ENCODE results near the gene SHISA5. TPM values are rescaled to one million over a fixed set of nuclear protein-coding genes. Genes with fewer than 3 reads are reported as not detected.
"Not testable (repeated sequence)": the region's sequence is repeated elsewhere in the genome, so short reads cannot be mapped to it uniquely, and the experiment has no call there.

The SHISA5 gene
- total RNA-seq: 100 to 1,000 TPM; 148 to 188 TPM
- total RNA-seq: 145 to 149 reads per million in 2 donors

- Mint-ChIP-seq H3K36me3 (ENCODE audit: low read depth) (peaks cover 2% of the 10 kb centered on the region), H3K27me3 (no peaks in the 10 kb centered on the region), H3K27ac (peak within 1 kb of the TSS; percentile 96), H3K4me1 (peaks cover 51% of the 10 kb centered on the region), H3K4me3 (peak within 1 kb of the TSS; percentile 88)
- no peaks in the 10 kb centered on the region for H3K9me3 ChIP-seq (ENCODE audit: control insufficient read depth, low read length, poor library complexity, severe bottlenecking)
- DNase-seq (peak in 2 of 3 donors; percentile 37 to 49), ATAC-seq (peak; percentile 57)
These were observed at the start of gene SHISA5 for GRCh38 chr3:48504051-48504946. TSS of gene SHISA5 (minus strand) at chr3:48504174. CDS start at chr3:48504094, 80 bp downstream.

GRCh38 chr3:48553361-48553760 is 49.4 kb upstream of the SHISA5 start:
- Mint-ChIP-seq H3K4me3 (no peak overlapping the region), H3K36me3 (ENCODE audit: low read depth) (no peaks in the 10 kb centered on the region), H3K27me3 (no peaks in the 10 kb centered on the region), H3K27ac (no peak overlapping the region), H3K4me1 (peaks cover 12% of the 10 kb centered on the region)
- DNase-seq: no peak
- H3K9me3 ChIP-seq (ENCODE audit: control insufficient read depth, low read length, poor library complexity, severe bottlenecking): no peaks in the 10 kb centered on the region
- ATAC-seq: no peak

GRCh38 chr3:48552111-48552951 is 48.4 kb upstream of the SHISA5 start:
- H3K36me3 Mint-ChIP-seq (ENCODE audit: low read depth): no peaks in the 10 kb centered on the region
- H3K9me3 ChIP-seq (ENCODE audit: control insufficient read depth, low read length, poor library complexity, severe bottlenecking): no peaks in the 10 kb centered on the region
- H3K4me3 Mint-ChIP-seq: no peak overlapping the region
- peaks cover 9% of the 10 kb centered on the region for H3K4me1 Mint-ChIP-seq
- DNase-seq (no peak), ATAC-seq (no peak)
- H3K27me3 Mint-ChIP-seq: no peaks in the 10 kb centered on the region
- no peak overlapping the region for H3K27ac Mint-ChIP-seq

- H3K36me3 Mint-ChIP-seq (ENCODE audit: low read depth); H3K9me3 ChIP-seq (ENCODE audit: control insufficient read depth, low read length, poor library complexity, severe bottlenecking); H3K27ac Mint-ChIP-seq; ATAC-seq; DNase-seq; H3K4me3 Mint-ChIP-seq; H3K27me3 Mint-ChIP-seq: not testable (repeated sequence)
- H3K4me1 Mint-ChIP-seq: peaks cover 10% of the 10 kb centered on the region
These were observed 47.7 kb upstream of the SHISA5 start for GRCh38 chr3:48551651-48552050.

GRCh38 chr3:48548729-48549705 is 45.0 kb upstream of the SHISA5 start:
- ATAC-seq (peak; percentile 98), DNase-seq (peak; percentile 62 to 85 (median 66))
- H3K27ac Mint-ChIP-seq: no peak overlapping the region
- no peak overlapping the region for H3K4me3 Mint-ChIP-seq
- H3K9me3 ChIP-seq (ENCODE audit: control insufficient read depth, low read length, poor library complexity, severe bottlenecking): no peaks in the 10 kb centered on the region
- H3K4me1 Mint-ChIP-seq: peaks cover 8% of the 10 kb centered on the region
- no peaks in the 10 kb centered on the region for H3K27me3 Mint-ChIP-seq
- no peaks in the 10 kb centered on the region for H3K36me3 Mint-ChIP-seq (ENCODE audit: low read depth)

GRCh38 chr3:48548126-48548525 is 44.2 kb upstream of the SHISA5 start:
- ATAC-seq (no peak), DNase-seq (no peak)
- H3K4me3 Mint-ChIP-seq: no peak overlapping the region

GRCh38 chr3:48546203-48546829 is 42.3 kb upstream of the SHISA5 start:
- DNase-seq (no peak), ATAC-seq (no peak)
- no peak overlapping the region for H3K27ac Mint-ChIP-seq
- H3K27me3 Mint-ChIP-seq: no peaks in the 10 kb centered on the region
- no peak overlapping the region for H3K4me3 Mint-ChIP-seq
- H3K9me3 ChIP-seq (ENCODE audit: control insufficient read depth, low read length, poor library complexity, severe bottlenecking): no peaks in the 10 kb centered on the region
- peaks cover 8% of the 10 kb centered on the region for H3K4me1 Mint-ChIP-seq
- no peaks in the 10 kb centered on the region for H3K36me3 Mint-ChIP-seq (ENCODE audit: low read depth)

More at GRCh38 chr3:48548126-48548525, 44.2 kb upstream of the SHISA5 start:
- Mint-ChIP-seq H3K36me3 (ENCODE audit: low read depth) (no peaks in the 10 kb centered on the region), H3K4me1 (peaks cover 8% of the 10 kb centered on the region), H3K27ac (no peak overlapping the region), H3K27me3 (no peaks in the 10 kb centered on the region)
- H3K9me3 ChIP-seq (ENCODE audit: control insufficient read depth, low read length, poor library complexity, severe bottlenecking): no peaks in the 10 kb centered on the region

- DNase-seq: no peak
- H3K4me3 Mint-ChIP-seq: no peak overlapping the region
- ATAC-seq: no peak
- peaks cover 11% of the 10 kb centered on the region for H3K4me1 Mint-ChIP-seq
- H3K27ac Mint-ChIP-seq: no peak overlapping the region
- no peaks in the 10 kb centered on the region for H3K9me3 ChIP-seq (ENCODE audit: control insufficient read depth, low read length, poor library complexity, severe bottlenecking)
- H3K36me3 Mint-ChIP-seq (ENCODE audit: low read depth): no peaks in the 10 kb centered on the region
- H3K27me3 Mint-ChIP-seq: no peaks in the 10 kb centered on the region
These were observed 40.2 kb upstream of the SHISA5 start for GRCh38 chr3:48544141-48544540.

GRCh38 chr3:48543271-48543866 is 39.4 kb upstream of the SHISA5 start:
- H3K4me3 Mint-ChIP-seq: no peak overlapping the region
- ATAC-seq: no peak
- H3K36me3 Mint-ChIP-seq (ENCODE audit: low read depth): no peaks in the 10 kb centered on the region
- no peaks in the 10 kb centered on the region for H3K27me3 Mint-ChIP-seq
- no peak overlapping the region for H3K27ac Mint-ChIP-seq
- no peaks in the 10 kb centered on the region for H3K9me3 ChIP-seq (ENCODE audit: control insufficient read depth, low read length, poor library complexity, severe bottlenecking)
- no peak for DNase-seq
- H3K4me1 Mint-ChIP-seq: peaks cover 7% of the 10 kb centered on the region

- H3K9me3 ChIP-seq (ENCODE audit: control insufficient read depth, low read length, poor library complexity, severe bottlenecking): no peaks in the 10 kb centered on the region
- Mint-ChIP-seq H3K27me3 (no peaks in the 10 kb centered on the region), H3K27ac (no peak overlapping the region), H3K36me3 (ENCODE audit: low read depth) (no peaks in the 10 kb centered on the region), H3K4me1 (peaks cover 6% of the 10 kb centered on the region), H3K4me3 (no peak overlapping the region)
- DNase-seq: no peak
- no peak for ATAC-seq
These were observed 34.5 kb upstream of the SHISA5 start for GRCh38 chr3:48538451-48538850.

- DNase-seq (no peak), ATAC-seq (no peak)
- H3K4me1 Mint-ChIP-seq: peaks cover 6% of the 10 kb centered on the region
- H3K4me3 Mint-ChIP-seq: no peak overlapping the region
- H3K36me3 Mint-ChIP-seq (ENCODE audit: low read depth): no peaks in the 10 kb centered on the region
- no peaks in the 10 kb centered on the region for H3K9me3 ChIP-seq (ENCODE audit: control insufficient read depth, low read length, poor library complexity, severe bottlenecking)
- no peak overlapping the region for H3K27ac Mint-ChIP-seq
- no peaks in the 10 kb centered on the region for H3K27me3 Mint-ChIP-seq
These were observed 32.8 kb upstream of the SHISA5 start for GRCh38 chr3:48536785-48537184.

- no peaks in the 10 kb centered on the region for H3K27me3 Mint-ChIP-seq
- ATAC-seq (no peak), DNase-seq (no peak)
- no peaks in the 10 kb centered on the region for H3K36me3 Mint-ChIP-seq (ENCODE audit: low read depth)
- no peak overlapping the region for H3K4me3 Mint-ChIP-seq
- H3K27ac Mint-ChIP-seq: no peak overlapping the region
- H3K4me1 Mint-ChIP-seq: peaks cover 6% of the 10 kb centered on the region
- no peaks in the 10 kb centered on the region for H3K9me3 ChIP-seq (ENCODE audit: control insufficient read depth, low read length, poor library complexity, severe bottlenecking)
These were observed 32.1 kb upstream of the SHISA5 start for GRCh38 chr3:48536116-48536515.
